GM23248 (cell line): ENCODE results near the gene ANKRD1.

ENCODE experiments used
- EZH2 ChIP-seq: fragments of 200-600 bp; sonication (generic); IDR thresholded peaks from 2 replicates; pipeline ENCODE4 v1.6.1; 2018; ENCODE audit warnings: antibody characterized with exemption, mild to moderate bottlenecking; ENCODE audit not compliant: insufficient read depth, poor library complexity, severe bottlenecking
- EZH2phosphoT487 ChIP-seq: fragments of 200-600 bp; sonication (generic); IDR thresholded peaks from 2 replicates; pipeline ENCODE4 v1.6.1; 2018; ENCODE audit warnings: antibody characterized with exemption, moderate library complexity, mild to moderate bottlenecking, low read depth; ENCODE audit not compliant: insufficient read depth

GRCh38 chr10:90921906-90922305, 1.0 kb upstream of the ANKRD1 start:
- TF ChIP-seq EZH2 = no peak
- no peak for TF ChIP-seq EZH2phosphoT487
